ENCODE data around the gene CCDC60.

Gene CCDC60

GRCh38 chr12:119447126-119447525 is 112.6 kb downstream of the CCDC60 start:
- no peak for DNase-seq (ENCODE audit: low spot score)

- no peak for DNase-seq (ENCODE audit: low spot score)
Measured at GRCh38 chr12:119447618-119448017, 113.1 kb downstream of the CCDC60 start.

DNA sequence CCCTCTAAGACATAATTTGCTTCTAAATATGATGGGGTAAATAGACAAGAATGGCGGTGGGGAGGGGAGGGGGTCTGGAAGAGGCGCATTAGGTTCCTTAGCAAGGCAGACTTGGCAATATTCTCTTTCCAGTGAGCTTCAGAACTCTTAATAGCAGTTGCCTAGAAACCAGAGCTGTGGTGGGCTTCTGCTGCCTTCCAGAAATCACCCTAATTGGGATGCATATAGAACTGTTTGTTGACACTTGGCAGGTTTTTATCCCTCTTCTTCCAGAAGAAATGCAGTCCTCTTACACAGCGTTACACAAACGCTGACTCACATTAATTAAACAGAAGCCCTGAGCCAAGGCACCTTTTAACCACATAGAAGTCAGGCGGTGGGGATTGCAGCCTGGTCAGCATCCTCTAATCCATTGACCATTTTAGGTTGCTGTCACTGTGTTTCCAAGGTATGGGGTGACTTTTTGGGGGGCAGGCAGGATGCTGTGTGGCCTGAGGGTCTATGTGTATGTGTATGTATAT is 114.1 kb downstream of the CCDC60 start:
- DNase-seq (ENCODE audit: low spot score), result no peak

DNA sequence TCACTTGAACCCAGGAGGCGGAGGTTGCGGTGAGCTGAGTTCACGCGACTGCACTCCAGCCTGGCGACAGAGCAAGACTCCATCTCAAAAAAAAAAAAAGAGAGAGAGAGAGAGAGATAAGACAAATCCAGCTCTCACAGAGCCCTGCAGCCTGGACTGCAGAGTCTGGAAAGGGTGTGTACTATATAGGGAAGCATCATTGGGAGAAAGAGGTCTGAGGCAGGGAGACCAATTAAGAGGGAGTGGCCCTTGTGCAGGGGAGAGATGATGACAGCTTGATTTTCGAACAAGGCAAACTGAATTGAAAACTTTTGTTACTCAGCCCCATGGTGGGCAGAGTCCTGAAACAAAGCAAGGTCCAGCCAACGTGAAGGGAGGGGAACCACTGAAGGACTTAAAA is 116.2 kb downstream of the CCDC60 start:
- DNase-seq (ENCODE audit: low spot score), result no peak

DNA sequence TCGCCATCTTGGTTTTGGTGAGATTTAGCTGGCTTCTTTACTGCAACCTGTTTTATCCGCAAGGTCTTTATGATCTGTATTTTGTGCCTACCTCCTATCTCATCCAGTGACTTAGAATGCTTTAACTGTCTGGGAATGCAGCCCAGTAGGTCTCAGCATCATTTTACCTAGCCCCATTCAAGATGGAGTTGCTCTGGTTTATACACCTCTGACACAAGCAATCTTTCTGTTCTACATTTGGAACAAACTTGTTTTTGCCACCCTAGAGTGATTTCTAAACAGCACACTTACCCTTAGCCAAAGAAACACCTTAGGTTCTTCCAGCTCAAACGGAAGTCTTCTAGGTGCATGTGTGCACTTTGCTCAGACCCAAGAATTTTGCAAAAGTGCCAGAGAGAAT is 122.3 kb downstream of the CCDC60 start:
- DNase-seq (ENCODE audit: low spot score), result no peak

DNA sequence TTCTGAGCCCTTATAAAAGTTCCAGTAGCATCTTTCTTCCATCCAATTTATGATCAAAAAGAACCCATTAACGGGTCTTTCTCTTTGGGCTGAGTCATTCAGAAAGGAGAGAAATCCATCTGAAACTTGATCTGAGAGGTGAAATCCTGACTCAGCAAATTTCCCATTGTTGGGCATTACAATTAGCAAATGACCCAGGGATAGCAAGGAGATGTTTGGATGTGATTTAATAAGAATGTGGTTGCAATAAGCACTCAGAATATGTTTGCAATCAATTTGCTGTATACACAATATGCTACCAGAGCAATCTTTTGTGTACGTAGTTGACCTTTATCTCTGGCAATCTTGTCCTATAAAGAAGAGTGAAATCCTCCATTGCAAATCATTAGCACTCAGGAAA is 122.7 kb downstream of the CCDC60 start:
- no peak for DNase-seq (ENCODE audit: low spot score)

DNA sequence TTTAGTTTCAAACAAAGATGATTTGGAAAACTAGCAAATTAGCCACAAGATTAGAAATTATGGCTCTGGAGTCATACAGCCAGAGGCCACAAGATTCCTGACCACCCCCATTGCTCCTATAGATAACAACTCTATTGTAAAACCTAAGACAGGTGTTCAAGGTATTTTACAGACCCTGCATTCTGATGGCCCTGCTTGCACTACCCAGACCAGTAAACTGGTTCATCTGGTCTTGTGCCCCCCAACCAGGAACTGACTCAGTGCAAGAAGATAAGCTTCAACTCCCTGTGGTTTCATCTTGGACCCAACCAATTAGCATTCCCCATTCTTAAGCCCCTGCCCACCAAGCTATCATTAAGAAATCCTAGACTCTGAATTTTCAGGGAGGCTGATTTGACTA is 125.0 kb downstream of the CCDC60 start:
- no peak for DNase-seq (ENCODE audit: low spot score)

- DNase-seq (ENCODE audit: low spot score), result no peak
Measured at GRCh38 chr12:119460876-119461275, 126.3 kb downstream of the CCDC60 start.

DNA sequence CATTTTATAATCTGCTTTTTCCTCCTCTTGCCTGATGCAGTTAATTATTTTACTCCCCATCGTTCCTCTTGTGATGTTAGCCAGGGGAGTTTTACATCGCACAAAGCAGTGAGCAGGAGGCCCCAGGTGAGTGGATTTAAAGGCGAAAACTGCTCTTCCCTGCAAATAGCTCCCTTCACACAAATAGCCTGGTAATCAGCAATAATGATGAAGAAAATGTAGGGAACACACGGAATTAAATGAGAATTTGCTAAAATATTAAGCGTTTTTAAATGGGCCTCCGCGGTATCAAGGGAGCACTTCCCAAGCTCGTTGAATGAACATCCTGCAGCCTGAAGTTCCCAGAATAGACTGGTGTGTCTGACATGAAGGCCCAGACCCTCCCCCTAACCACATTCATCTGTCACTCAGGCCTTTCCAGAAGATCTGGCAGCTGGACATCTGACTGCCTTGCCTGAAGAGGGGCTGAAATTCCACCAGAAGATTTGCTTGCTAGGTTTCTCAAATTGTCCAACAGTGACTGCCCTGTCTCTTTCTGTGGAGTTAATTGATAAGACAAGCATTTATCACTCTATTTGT is 127.2 kb downstream of the CCDC60 start:
- no peak for DNase-seq (ENCODE audit: low spot score)

DNA sequence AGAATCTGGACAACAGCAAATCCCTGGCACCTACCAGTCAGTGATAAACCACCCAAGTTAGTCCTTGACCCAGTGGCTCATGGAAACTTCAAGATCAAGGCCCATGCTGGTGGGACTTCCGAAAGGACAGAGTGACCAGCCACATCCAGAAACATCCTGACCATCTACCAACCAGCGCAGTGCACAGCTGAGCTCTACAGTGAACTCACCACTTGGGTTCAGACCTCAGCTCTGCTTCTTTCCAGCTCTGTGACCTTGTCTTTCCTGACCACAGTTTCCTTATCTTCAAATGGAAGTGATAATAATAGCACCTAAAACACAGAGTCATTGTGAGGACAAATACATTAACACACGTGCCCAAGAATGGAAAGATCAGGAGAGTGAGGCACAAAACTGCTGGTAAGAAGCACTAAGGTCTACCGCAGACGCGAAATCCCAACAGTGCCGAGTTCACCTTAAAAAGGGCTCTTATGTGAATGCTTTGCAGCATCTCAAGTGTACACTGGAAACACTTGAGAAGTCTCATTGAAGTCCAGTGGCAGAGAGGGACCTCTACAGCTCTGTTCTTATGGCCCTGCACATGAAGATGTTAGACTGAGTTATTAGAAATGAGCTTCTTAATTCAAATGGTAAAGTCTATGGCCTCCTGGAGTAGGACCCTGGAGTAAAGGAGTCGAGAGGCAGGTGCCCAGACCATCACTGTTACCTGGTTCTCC is 128.8 kb downstream of the CCDC60 start:
- no peak for DNase-seq (ENCODE audit: low spot score)

- DNase-seq (ENCODE audit: low spot score), result no peak
Measured at GRCh38 chr12:119468296-119468695, 133.8 kb downstream of the CCDC60 start.

DNA sequence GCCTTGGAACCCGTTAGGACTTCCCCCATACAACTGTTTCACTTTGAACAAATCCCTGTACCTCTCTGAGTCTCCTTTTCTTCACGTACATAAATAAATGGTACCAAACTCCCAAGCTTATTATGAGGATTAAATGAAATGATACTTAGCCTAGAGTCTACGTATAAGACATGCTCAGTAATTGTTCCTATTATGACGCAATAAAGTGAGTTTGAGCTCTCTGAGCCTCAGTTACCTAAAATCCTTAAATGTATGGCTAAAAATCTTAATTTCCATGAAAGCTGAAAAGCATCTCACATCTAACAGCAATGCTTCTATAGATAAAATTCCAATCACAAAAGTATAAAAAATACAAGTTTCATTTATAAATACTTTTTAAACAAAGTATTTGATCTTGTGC is 141.1 kb downstream of the CCDC60 start:
- DNase-seq (ENCODE audit: low spot score), result no peak

DNA sequence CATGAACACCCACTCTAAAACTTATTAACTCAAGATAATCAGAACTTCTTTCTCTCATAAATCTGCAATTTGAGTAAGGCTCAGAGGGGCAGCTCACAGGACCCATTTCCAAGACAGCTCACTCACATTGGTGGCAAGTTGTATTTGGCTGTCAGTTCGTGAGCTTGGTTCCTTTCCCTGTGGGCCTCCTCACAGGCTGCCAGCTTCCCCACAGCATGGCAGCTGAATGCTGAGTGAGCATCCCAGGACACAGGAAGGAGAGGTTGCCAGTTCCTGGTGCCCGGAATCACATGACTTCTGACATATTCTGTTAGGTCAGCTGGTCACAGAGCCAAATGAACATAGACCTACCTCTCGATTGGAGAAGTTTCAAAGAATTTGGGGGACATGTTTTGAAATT is 142.4 kb downstream of the CCDC60 start:
- no peak for DNase-seq (ENCODE audit: low spot score)

GRCh38 chr12:119479121-119479561 is 144.6 kb downstream of the CCDC60 start:
- no peak for DNase-seq (ENCODE audit: low spot score)

DNA sequence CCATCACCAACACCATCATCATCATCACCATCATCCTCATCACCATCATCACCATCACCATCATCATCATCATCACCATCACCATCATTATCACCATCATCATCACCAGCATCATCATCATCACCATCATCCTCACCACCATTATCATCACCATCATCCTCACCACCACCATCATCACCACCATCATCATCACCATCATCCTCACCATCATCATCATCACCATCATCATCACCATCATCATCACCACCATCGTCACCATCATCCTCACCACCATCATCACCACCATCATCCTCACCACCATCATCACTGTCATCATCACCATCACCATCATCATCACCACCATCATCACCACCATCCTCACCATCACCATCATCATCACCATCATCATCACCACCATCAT is 146.0 kb downstream of the CCDC60 start:
- DNase-seq (ENCODE audit: low spot score), result no peak

GRCh38 chr12:119486599-119487154 is 152.1 kb downstream of the CCDC60 start:
- DNase-seq (ENCODE audit: low spot score), result no peak

DNA sequence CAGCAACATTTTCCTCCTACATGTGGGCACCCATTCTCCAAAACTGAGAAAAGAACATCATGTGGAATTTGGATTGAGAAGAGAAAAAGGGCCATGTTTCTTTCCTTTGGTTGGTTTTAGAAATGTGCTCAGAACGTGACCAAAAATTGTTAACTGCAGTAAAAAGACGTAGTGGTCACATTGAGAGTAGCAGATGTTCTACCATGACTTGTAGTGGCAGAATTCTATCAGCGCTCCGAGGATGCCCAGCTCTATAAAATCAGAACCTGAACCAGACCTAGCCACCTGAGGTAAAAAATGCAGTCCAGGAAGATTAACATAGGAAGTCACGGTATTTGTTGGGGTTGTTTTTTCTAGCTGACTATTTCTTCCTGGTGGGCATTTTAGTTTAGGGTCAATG is 157.3 kb downstream of the CCDC60 start:
- no peak for DNase-seq (ENCODE audit: low spot score)

- no peak for DNase-seq (ENCODE audit: low spot score)
Measured at GRCh38 chr12:119500209-119500608, 165.7 kb downstream of the CCDC60 start.

DNA sequence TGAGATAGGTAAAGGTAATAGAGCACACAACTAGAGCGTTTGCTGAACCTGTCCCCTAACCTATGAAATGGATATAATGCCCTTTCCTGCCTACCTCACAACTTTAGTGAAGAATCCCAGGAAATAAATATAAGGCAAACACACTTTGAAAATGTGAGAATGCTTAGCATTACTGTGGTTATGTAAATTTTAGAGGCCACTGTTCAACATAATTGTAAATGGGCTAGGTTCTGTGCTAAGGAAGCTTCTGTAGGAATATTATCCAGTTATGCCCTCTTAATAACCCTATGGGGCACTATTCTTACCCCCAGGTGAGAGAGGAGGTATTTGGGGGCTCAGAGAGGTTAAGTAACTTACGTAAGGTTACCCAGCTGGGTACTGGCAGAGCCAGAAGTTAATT is 166.5 kb downstream of the CCDC60 start:
- no peak for DNase-seq (ENCODE audit: low spot score)

GRCh38 chr12:119505001-119505400 is 170.5 kb downstream of the CCDC60 start:
- no peak for DNase-seq (ENCODE audit: low spot score)

GRCh38 chr12:119512772-119513497 is 178.4 kb downstream of the CCDC60 start:
- DNase-seq (ENCODE audit: low spot score), result no peak

DNA sequence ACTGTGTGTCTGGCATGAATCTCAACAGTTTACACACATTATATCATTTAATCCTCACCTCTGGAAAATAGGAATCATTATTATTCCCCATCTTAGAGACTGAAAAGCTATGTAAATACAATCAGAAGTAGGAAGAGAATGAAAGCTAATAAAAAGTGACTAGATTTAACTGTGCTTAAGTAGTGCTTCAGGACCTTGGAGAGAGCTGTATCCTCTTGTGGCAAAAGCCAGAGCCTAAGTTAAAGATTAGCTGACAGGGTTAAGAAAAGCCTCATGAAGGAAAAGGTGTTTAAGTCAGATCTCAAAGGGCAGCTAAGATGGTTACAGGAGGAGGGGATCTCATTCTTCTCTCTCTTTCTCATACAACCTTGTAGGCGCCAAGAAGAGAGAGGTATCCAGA is 193.7 kb downstream of the CCDC60 start:
- no peak for DNase-seq (ENCODE audit: low spot score)

GRCh38 chr12:119540476-119540875 is 205.9 kb downstream of the CCDC60 start:
- no peak for DNase-seq (ENCODE audit: low spot score)

Measured in CD4-positive, alpha-beta T cell treated with Interleukin-15 for 4 hours (primary cell).